Endothelial cell of umbilical vein (primary cell): ENCODE data around the gene DPEP2. TPM values are rescaled to one million over a fixed set of nuclear protein-coding genes. Genes with fewer than 3 reads are reported as not detected.

ENCODE experiments used
- BruUV-seq: library from RNA; stranded (reverse); fragments of 400-500 nt; replicated peaks from 2 replicates; lab custom pipeline; 2021; lab: Mats Ljungman, UMichigan
- CTCF ChIA-PET: fragments of 300-600, 350-600 bp; sonication (Branson Sonifier 250); formaldehyde crosslinking; loops from one replicate; lab custom pipeline; 2021; ENCODE audit warnings: antibody characterized with exemption, inconsistent platforms; lab: Charles Lee
- POLR2A ChIA-PET: fragments of 300-600, 350-600 bp; sonication (Branson Sonifier 250); formaldehyde crosslinking; loops from one replicate; lab custom pipeline; 2021; ENCODE audit warnings: antibody characterized with exemption, inconsistent platforms; lab: Charles Lee
- DNase-seq: peaks from one replicate; pipeline ENCODE4 v3.0.0-alpha.2; 2011; ENCODE audit warnings: low read depth, low spot score
- FAIRE-seq: peaks from 2 replicates; lab custom pipeline; 2011; peaks lifted over from hg19 to GRCh38; lab: Jason Lieb, UNC
- H2AFZ ChIP-seq: 2 replicates; pipeline ENCODE4 v1.6.0; 2012; ENCODE audit warnings: low read depth, low read length, control low read depth, inconsistent platforms
- H3K27ac ChIP-seq: 2 replicates; pipeline ENCODE4 v1.5.1; 2011; ENCODE audit warnings: low read depth, mild to moderate bottlenecking, control low read depth, low read length, moderate library complexity; ENCODE audit not compliant: insufficient read depth
- H3K27me3 ChIP-seq, 2 experiments: 2 replicates each; pipeline versions ENCODE4 v1.6.0 to v1.6.1; 2011; ENCODE audit warnings: low read length in 2 of 2, mixed read lengths in 1 of 2; ENCODE audit not compliant: control insufficient read depth in 2 of 2, insufficient read depth in 2 of 2
- H3K36me3 ChIP-seq, 2 experiments: 2 replicates in 1 of 2; 3 replicates in 1 of 2; pipeline ENCODE4 v1.5.1; 2011; ENCODE audit warnings: low read length in 2 of 2, mild to moderate bottlenecking in 1 of 2, moderate library complexity in 1 of 2; ENCODE audit not compliant: control insufficient read depth in 2 of 2, insufficient read depth in 2 of 2; ENCODE audit errors: extremely low read depth in 1 of 2
- H3K4me1 ChIP-seq: 3 replicates; pipeline ENCODE4 v1.5.1; 2011; ENCODE audit warnings: mild to moderate bottlenecking, low read length; ENCODE audit not compliant: control insufficient read depth, insufficient read depth; ENCODE audit errors: extremely low read depth
- H3K4me2 ChIP-seq: 2 replicates; pipeline ENCODE4 v1.6.1; 2011; ENCODE audit warnings: low read length, control low read depth, mixed read lengths; ENCODE audit not compliant: insufficient read depth
- H3K4me3 ChIP-seq, 3 experiments: fragments of 200-600 bp in 1 of 3; sonication (generic), shearing (Covaris generic) in 1 of 3; replicated peaks in 1 of 3; 2 replicates each; pipeline ENCODE4 v1.5.1; 2011 to 2016; ENCODE audit warnings: control low read depth in 3 of 3, low read length in 3 of 3, mild to moderate bottlenecking in 2 of 3, inconsistent platforms in 1 of 3, low read depth in 1 of 3, moderate library complexity in 1 of 3; ENCODE audit not compliant: insufficient read depth in 1 of 3
- H3K79me2 ChIP-seq: 2 replicates; pipeline ENCODE4 v1.6.0; 2012; ENCODE audit warnings: low read length, inconsistent platforms; ENCODE audit not compliant: control insufficient read depth, insufficient read depth
- H3K9ac ChIP-seq: replicated peaks from 2 replicates; pipeline ENCODE3; 2011; ENCODE audit warnings: low read length, control low read depth; ENCODE audit not compliant: insufficient read depth; ENCODE audit errors: extremely low read depth
- H3K9me1 ChIP-seq: replicated peaks from 3 replicates; pipeline ENCODE4 v1.6.0; 2011; ENCODE audit warnings: mild to moderate bottlenecking, low read length; ENCODE audit not compliant: control insufficient read depth, insufficient read depth; ENCODE audit errors: extremely low read depth
- H3K9me3 ChIP-seq: replicated peaks from 2 replicates; pipeline ENCODE4 v1.5.1; 2012; ENCODE audit warnings: low read length, inconsistent platforms; ENCODE audit not compliant: control insufficient read depth, insufficient read depth
- H4K20me1 ChIP-seq: replicated peaks from 2 replicates; pipeline ENCODE3; 2011; ENCODE audit warnings: mild to moderate bottlenecking, low read length; ENCODE audit not compliant: control insufficient read depth, insufficient read depth; ENCODE audit errors: extremely low read depth
- CTCF ChIP-seq, 2 donors: IDR thresholded peaks; 1 replicate in 1 of 2; 2 replicates in 1 of 2; pipeline ENCODE4 v1.5.1; 2011; ENCODE audit warnings: low read length in 2 of 2, mild to moderate bottlenecking in 2 of 2, moderate library complexity in 2 of 2, control low read depth in 1 of 2, inconsistent platforms in 1 of 2, low read depth in 1 of 2; ENCODE audit not compliant: insufficient read depth in 1 of 2; ENCODE audit errors: extremely low read depth in 1 of 2
- EZH2 ChIP-seq: IDR thresholded peaks from 2 replicates; pipeline ENCODE4 v1.6.1; 2012; ENCODE audit warnings: borderline replicate concordance, low read depth, mild to moderate bottlenecking, moderate library complexity, low read length, inconsistent platforms; ENCODE audit not compliant: severe bottlenecking
- FOS ChIP-seq: IDR thresholded peaks from 2 replicates; pipeline ENCODE4 v1.6.1; 2011; ENCODE audit warnings: mild to moderate bottlenecking, low read length, moderate library complexity, borderline replicate concordance; ENCODE audit not compliant: insufficient read depth
- GATA2 ChIP-seq: IDR thresholded peaks from 2 replicates; pipeline ENCODE4 v1.7.0; 2011; ENCODE audit warnings: low read depth, mild to moderate bottlenecking, moderate library complexity, mixed read lengths, low read length; ENCODE audit not compliant: insufficient read length, insufficient read depth
- JUN ChIP-seq: IDR thresholded peaks from 2 replicates; pipeline ENCODE4 v1.6.1; 2011; ENCODE audit warnings: borderline replicate concordance, low read depth; ENCODE audit not compliant: insufficient read length, insufficient read depth
- MAX ChIP-seq: IDR thresholded peaks from 2 replicates; pipeline ENCODE4 v1.6.1; 2011; ENCODE audit not compliant: insufficient read depth, insufficient read length
- MYC ChIP-seq: IDR thresholded peaks from one replicate; pipeline ENCODE4 v1.6.1; 2011; ENCODE audit warnings: mild to moderate bottlenecking, low read depth, low read length
- POLR2A ChIP-seq: IDR thresholded peaks from 2 replicates; pipeline ENCODE4 v1.6.1; 2012; ENCODE audit warnings: low read depth, mild to moderate bottlenecking, control low read depth, low read length
- POLR2AphosphoS5 ChIP-seq: IDR thresholded peaks from 2 replicates; pipeline ENCODE4 v1.6.1; 2012; ENCODE audit warnings: low read depth, mild to moderate bottlenecking, control low read depth, low read length, moderate library complexity; ENCODE audit not compliant: insufficient read depth
- dilution Hi-C: fragments of 300-500 bp; cut with MboI; formaldehyde crosslinking; loops from one replicate; pipeline ENCODE4 v1.15.0; 2019; ENCODE audit warnings: low sequenced_read_pairs; ENCODE audit not compliant: extremely low pct_ligation_motif_present
- intact Hi-C: fragments of 100-400 bp; cut with micrococcal nuclease; formaldehyde crosslinking; loops from one replicate; pipeline ENCODE4 v1.10.0; 2022
- polyA plus RNA-seq, 4 experiments: library from polyadenylated mRNA; depleted of rRNA in 3 of 4; stranded (reverse) in 3 of 4; unstranded in 1 of 4; fragments of >200 nt; gene quantifications; 2 replicates each; pipeline versions ENCODE4 v1.2.1 to v1.2.3, GENCODE V29; 2011 to 2012; ENCODE audit warnings: missing spikeins in 1 of 4
- total RNA-seq: library from RNA; stranded (reverse); gene quantifications from 2 replicates; pipeline ENCODE4 v1.2.3, GENCODE V29; 2021

DPEP2 gene
- total and polyA plus RNA-seq, 2 donors (not counting 3 experiments of a cell fraction or from before 2014, with no cell fraction given) = 0.27 to 1.8 TPM

GRCh38 chr16:67992661-67993206, 6.5 kb downstream of the DPEP2 start:
- CTCF ChIA-PET = interaction anchor here (0.9 to 2.4 kb wide), 3 partner anchors 10 to 235 kb away, joined by 3 to 52 read pairs (median 8); no protein-coding TSS in a partner anchor
- Histone ChIP-seq H3K9me3 (no peaks in the 10 kb centered on the region), H3K27ac (no peak overlapping the region), H3K9me1 (no peaks in the 10 kb centered on the region), H3K36me3 (no peaks in the 10 kb centered on the region), H3K4me2 (no peak overlapping the region), H3K4me3 (no peak overlapping the region), H3K4me1 (peaks cover 4% of the 10 kb centered on the region), H3K79me2 (no peaks in the 10 kb centered on the region), H2AFZ (peak overlapping the region; percentile 35), H3K27me3 (no peaks in the 10 kb centered on the region), H4K20me1 (no peaks in the 10 kb centered on the region), H3K9ac (no peak overlapping the region)
- no peak for DNase-seq
- dilution Hi-C loops (no loop called here), intact Hi-C loops (loop anchor here (1.0 kb wide), 4 partner anchors 31 to 237 kb away; partner anchors contain the start of genes DDX28 and DUS2)
- BruUV-seq = no TSS peak
- TF ChIP-seq MAX (no peak), POLR2A (no peak), FOS (no peak), POLR2AphosphoS5 (no peak), GATA2 (no peak), MYC (no peak), JUN (no peak), EZH2 (no peak), CTCF (IDR thresholded peaks at IDR 0.05; ENCODE audit: extremely low read depth in 1 of 2, insufficient read depth in 1 of 2, low read depth in 1 of 2, low read length in 2 of 2) (no peak)
- no peak for FAIRE-seq
- POLR2A ChIA-PET = no interaction called here
